HAP-1 (cell line): ENCODE measurements around the gene TPP2.

ENCODE experiments used
- DNase-seq, 2 experiments: peaks; one replicate each; pipeline ENCODE4 v3.0.0-alpha.2; 2016 to 2020; ENCODE audit warnings: low spot score in 2 of 2
- H3K27me3 ChIP-seq: fragments of 250-450 bp; sonication (Bioruptor Pico); 2 replicates; pipeline ENCODE4 v1.5.1; 2020; ENCODE audit warnings: low read depth, mild to moderate bottlenecking, moderate library complexity
- H3K36me3 ChIP-seq: fragments of 250-450 bp; sonication (Bioruptor Pico); replicated peaks from 2 replicates; pipeline ENCODE4 v1.5.1; 2020; ENCODE audit warnings: mild to moderate bottlenecking
- H3K4me1 ChIP-seq: fragments of 250-450 bp; sonication (Bioruptor Pico); 2 replicates; pipeline ENCODE4 v1.5.1; 2020; ENCODE audit warnings: mild to moderate bottlenecking
- H3K4me3 ChIP-seq: fragments of 250-450 bp; sonication (Bioruptor Pico); 2 replicates; pipeline ENCODE4 v1.5.1; 2020; ENCODE audit warnings: mild to moderate bottlenecking, moderate library complexity
- H3K9me3 ChIP-seq: fragments of 250-450 bp; sonication (Bioruptor Pico); 2 replicates; pipeline ENCODE4 v1.5.1; 2020; ENCODE audit warnings: mild to moderate bottlenecking, moderate library complexity
- in situ Hi-C: fragments of 300-500 bp; cut with MboI; formaldehyde crosslinking; loops from 3 replicates; pipeline ENCODE4 v1.14.3; 2020; ENCODE audit warnings: low sequenced_read_pairs, inconsistent platforms, mixed read lengths

The TPP2 gene

GRCh38 chr13:102606537-102607309 lies 9.9 kb downstream of the TPP2 start:
- in situ Hi-C loops = no loop called here
- Histone ChIP-seq H3K4me3 (no peak overlapping the region), H3K27me3 (no peaks in the 10 kb centered on the region), H3K4me1 (no peaks in the 10 kb centered on the region; the same call in 1 of the 2 replicates), H3K9me3 (no peaks in the 10 kb centered on the region), H3K36me3 (peaks cover 54% of the 10 kb centered on the region)
- DNase-seq = no peak

- H3K9me3 ChIP-seq = no peaks in the 10 kb centered on the region
- H3K36me3 ChIP-seq = peaks cover 53% of the 10 kb centered on the region
- H3K27me3 ChIP-seq = no peaks in the 10 kb centered on the region
- DNase-seq = no peak
- in situ Hi-C loops = no loop called here
- H3K4me1 ChIP-seq = no peaks in the 10 kb centered on the region
- H3K4me3 ChIP-seq = no peak overlapping the region
Observed at GRCh38 chr13:102608974-102609373, 12.2 kb downstream of the TPP2 start.

- in situ Hi-C loops = no loop called here
- no peaks in the 10 kb centered on the region for H3K27me3 ChIP-seq
- no peak overlapping the region for H3K4me3 ChIP-seq
- H3K9me3 ChIP-seq = no peaks in the 10 kb centered on the region
- peaks cover 46% of the 10 kb centered on the region for H3K36me3 ChIP-seq
- DNase-seq = no peak
- H3K4me1 ChIP-seq = no peaks in the 10 kb centered on the region
Observed at GRCh38 chr13:102609696-102610095, 12.9 kb downstream of the TPP2 start.

GRCh38 chr13:102610296-102610895 lies 13.6 kb downstream of the TPP2 start:
- no peak for DNase-seq
- no peaks in the 10 kb centered on the region for H3K4me1 ChIP-seq
- no peak overlapping the region for H3K4me3 ChIP-seq
- in situ Hi-C loops = no loop called here
- H3K9me3 ChIP-seq = no peaks in the 10 kb centered on the region
- peaks cover 43% of the 10 kb centered on the region for H3K36me3 ChIP-seq
- no peaks in the 10 kb centered on the region for H3K27me3 ChIP-seq

- H3K27me3 ChIP-seq = no peaks in the 10 kb centered on the region
- H3K9me3 ChIP-seq = no peaks in the 10 kb centered on the region
- in situ Hi-C loops = no loop called here
- DNase-seq = no peak
- no peak overlapping the region for H3K4me3 ChIP-seq
- H3K4me1 ChIP-seq = no peaks in the 10 kb centered on the region
- peaks cover 46% of the 10 kb centered on the region for H3K36me3 ChIP-seq
Observed at GRCh38 chr13:102617697-102618350, 21.0 kb downstream of the TPP2 start.

GRCh38 chr13:102620516-102620915 lies 23.7 kb downstream of the TPP2 start:
- Histone ChIP-seq H3K4me3 (no peak overlapping the region), H3K4me1 (no peaks in the 10 kb centered on the region), H3K36me3 (peaks cover 57% of the 10 kb centered on the region), H3K9me3 (no peaks in the 10 kb centered on the region), H3K27me3 (no peaks in the 10 kb centered on the region)
- DNase-seq = no peak
- in situ Hi-C loops = no loop called here

GRCh38 chr13:102626928-102627327 lies 30.1 kb downstream of the TPP2 start:
- peaks cover 66% of the 10 kb centered on the region for H3K36me3 ChIP-seq
- no peaks in the 10 kb centered on the region for H3K27me3 ChIP-seq
- no peaks in the 10 kb centered on the region for H3K9me3 ChIP-seq
- in situ Hi-C loops = no loop called here
- H3K4me1 ChIP-seq = no peaks in the 10 kb centered on the region
- H3K4me3 ChIP-seq = no peak overlapping the region
- DNase-seq = no peak

- Histone ChIP-seq H3K36me3 (peaks cover 59% of the 10 kb centered on the region), H3K4me1 (no peaks in the 10 kb centered on the region), H3K9me3 (no peaks in the 10 kb centered on the region), H3K27me3 (no peaks in the 10 kb centered on the region), H3K4me3 (no peak overlapping the region)
- DNase-seq = no peak
- in situ Hi-C loops = no loop called here
Observed at GRCh38 chr13:102628559-102628958, 31.8 kb downstream of the TPP2 start.

- Histone ChIP-seq H3K4me1 (no peaks in the 10 kb centered on the region), H3K27me3 (no peaks in the 10 kb centered on the region), H3K36me3 (peaks cover 61% of the 10 kb centered on the region), H3K4me3 (no peak overlapping the region), H3K9me3 (no peaks in the 10 kb centered on the region)
- no peak for DNase-seq
- in situ Hi-C loops = no loop called here
Observed at GRCh38 chr13:102631198-102631597, 34.4 kb downstream of the TPP2 start.

GRCh38 chr13:102638741-102639140 lies 42.0 kb downstream of the TPP2 start:
- no peak for DNase-seq
- Histone ChIP-seq H3K9me3 (no peaks in the 10 kb centered on the region), H3K36me3 (peaks cover 78% of the 10 kb centered on the region), H3K4me3 (no peak overlapping the region), H3K4me1 (no peaks in the 10 kb centered on the region), H3K27me3 (no peaks in the 10 kb centered on the region)
- in situ Hi-C loops = no loop called here

GRCh38 chr13:102642029-102642428 lies 45.2 kb downstream of the TPP2 start:
- DNase-seq = no peak
- Histone ChIP-seq H3K4me1 (no peaks in the 10 kb centered on the region), H3K36me3 (peaks cover 86% of the 10 kb centered on the region), H3K4me3 (no peak overlapping the region), H3K27me3 (no peaks in the 10 kb centered on the region), H3K9me3 (no peaks in the 10 kb centered on the region)
- in situ Hi-C loops = no loop called here

- H3K27me3 ChIP-seq = no peaks in the 10 kb centered on the region
- peaks cover 86% of the 10 kb centered on the region for H3K36me3 ChIP-seq
- in situ Hi-C loops = no loop called here
- no peaks in the 10 kb centered on the region for H3K9me3 ChIP-seq
- no peak for DNase-seq
- no peak overlapping the region for H3K4me3 ChIP-seq
- no peaks in the 10 kb centered on the region for H3K4me1 ChIP-seq
Observed at GRCh38 chr13:102642475-102642874, 45.7 kb downstream of the TPP2 start.

- Histone ChIP-seq H3K27me3 (no peaks in the 10 kb centered on the region), H3K9me3 (no peaks in the 10 kb centered on the region), H3K4me3 (no peak overlapping the region), H3K36me3 (peaks cover 82% of the 10 kb centered on the region), H3K4me1 (no peaks in the 10 kb centered on the region)
- in situ Hi-C loops = no loop called here
- no peak for DNase-seq
Observed at GRCh38 chr13:102643656-102644055, 46.9 kb downstream of the TPP2 start.

GRCh38 chr13:102645701-102646100 lies 48.9 kb downstream of the TPP2 start:
- Histone ChIP-seq H3K4me1 (peaks cover 2% of the 10 kb centered on the region), H3K27me3 (no peaks in the 10 kb centered on the region), H3K4me3 (no peak overlapping the region), H3K9me3 (no peaks in the 10 kb centered on the region), H3K36me3 (peaks cover 82% of the 10 kb centered on the region)
- DNase-seq = no peak
- in situ Hi-C loops = no loop called here
